Neural crest cell (in vitro differentiated cells): ENCODE results near the gene RPS27L. TPM values are rescaled to one million over a fixed set of nuclear protein-coding genes. Genes with fewer than 3 reads are reported as not detected.
A peak's percentile ranks its signal among the peaks of the same experiment; 100 is the strongest.

Source experiments
- DNase-seq: peaks from one replicate; pipeline ENCODE4 v3.0.0; 2021; ENCODE audit warnings: low read depth, mixed read lengths, low spot score
- H3K27ac Mint-ChIP-seq: one replicate; pipeline ENCODE4 v1.8.0; 2021; ENCODE audit warnings: mild to moderate bottlenecking, mixed read lengths; ENCODE audit not compliant: unreplicated experiment
- H3K27me3 Mint-ChIP-seq: 2 replicates; pipeline ENCODE4 v1.8.0; 2021; ENCODE audit warnings: low read depth, mild to moderate bottlenecking, mixed read lengths
- H3K36me3 Mint-ChIP-seq: 2 replicates; pipeline ENCODE4 v1.8.0; 2021; ENCODE audit warnings: low read depth, mild to moderate bottlenecking, mixed read lengths
- H3K4me1 Mint-ChIP-seq: 2 replicates; pipeline ENCODE4 v1.8.0; 2021; ENCODE audit warnings: mixed read lengths
- H3K4me3 Mint-ChIP-seq: one replicate; pipeline ENCODE4 v1.8.0; 2021; ENCODE audit warnings: mild to moderate bottlenecking, mixed read lengths
- H3K9me3 Mint-ChIP-seq: 2 replicates; pipeline ENCODE4 v1.8.0; 2021; ENCODE audit warnings: mixed read lengths
- CTCF ChIP-seq: fragments of 200-600 bp; sonication (generic); conservative IDR thresholded peaks from 2 replicates; pipeline ENCODE4 v1.5.0; 2021; ENCODE audit warnings: antibody characterized with exemption, mild to moderate bottlenecking
- total RNA-seq: library from RNA; stranded (reverse); gene quantifications from 2 replicates; pipeline ENCODE4 v1.2.1, GENCODE V29; 2021

The RPS27L gene
- total RNA-seq, 1 donor from 2014 or later: 86.6 TPM

GRCh38 chr15:63181648-63182047, 24.4 kb upstream of the RPS27L start:
- Mint-ChIP-seq H3K4me3 (no peak overlapping the region), H3K36me3 (no peaks in the 10 kb centered on the region), H3K4me1 (peaks cover 11% of the 10 kb centered on the region), H3K27me3 (no peaks in the 10 kb centered on the region), H3K27ac (no peak overlapping the region), H3K9me3 (no peaks in the 10 kb centered on the region)
- no peak for DNase-seq
- no peak for TF ChIP-seq CTCF

GRCh38 chr15:63180746-63181145, 23.5 kb upstream of the RPS27L start:
- peaks cover 6% of the 10 kb centered on the region for H3K4me1 Mint-ChIP-seq
- H3K36me3 Mint-ChIP-seq: no peaks in the 10 kb centered on the region
- no peak for TF ChIP-seq CTCF
- H3K9me3 Mint-ChIP-seq: no peaks in the 10 kb centered on the region
- DNase-seq: no peak
- no peak overlapping the region for H3K27ac Mint-ChIP-seq
- no peak overlapping the region for H3K4me3 Mint-ChIP-seq
- no peaks in the 10 kb centered on the region for H3K27me3 Mint-ChIP-seq

DNA sequence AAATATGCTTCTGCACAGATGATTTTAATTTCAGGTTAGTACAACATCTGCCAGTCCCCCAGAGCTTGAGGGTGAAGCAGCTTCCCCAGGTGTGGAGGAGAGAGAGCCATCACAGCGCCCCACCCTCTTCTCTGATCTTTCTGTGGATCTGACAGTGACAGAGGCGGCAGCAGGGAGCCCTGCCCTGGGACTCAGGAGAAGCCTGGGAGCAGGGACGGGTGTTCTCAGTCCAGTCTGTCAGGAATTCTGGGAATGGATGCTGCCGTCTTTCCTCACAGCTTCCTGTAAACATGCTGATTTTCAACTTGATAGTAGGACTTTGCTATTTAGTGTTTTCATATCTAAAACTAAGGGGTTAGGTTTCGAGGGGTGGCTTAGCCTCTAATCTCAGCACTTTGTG, 20.8 kb upstream of the RPS27L start:
- H3K4me3 Mint-ChIP-seq: no peak overlapping the region
- no peaks in the 10 kb centered on the region for H3K9me3 Mint-ChIP-seq
- no peak for DNase-seq
- TF ChIP-seq CTCF: no peak
- H3K27ac Mint-ChIP-seq: no peak overlapping the region
- peaks cover 5% of the 10 kb centered on the region for H3K4me1 Mint-ChIP-seq
- no peaks in the 10 kb centered on the region for H3K27me3 Mint-ChIP-seq
- H3K36me3 Mint-ChIP-seq: no peaks in the 10 kb centered on the region

DNA sequence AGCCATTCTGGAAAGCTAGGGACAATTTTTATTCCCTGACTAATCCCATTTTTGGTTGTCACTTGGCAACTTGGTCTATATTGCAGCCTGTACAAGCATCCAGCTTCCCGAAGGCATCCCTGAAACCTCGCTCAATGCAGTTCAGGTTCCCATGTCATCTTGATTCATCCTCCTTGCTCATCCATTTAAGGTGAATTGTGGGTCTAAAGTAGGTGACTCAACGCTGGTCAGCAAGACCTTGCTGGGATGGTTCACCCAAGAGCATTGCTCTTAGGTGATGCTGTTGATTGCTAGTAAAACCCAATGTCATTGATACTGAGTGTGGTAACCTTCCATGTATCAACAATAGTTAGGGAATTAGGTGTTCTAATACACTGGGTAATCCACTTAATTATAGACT, 19.0 kb upstream of the RPS27L start:
- Mint-ChIP-seq H3K4me3 (no peak overlapping the region), H3K27ac (no peak overlapping the region), H3K27me3 (no peaks in the 10 kb centered on the region), H3K9me3 (no peaks in the 10 kb centered on the region), H3K4me1 (peaks cover 12% of the 10 kb centered on the region), H3K36me3 (no peaks in the 10 kb centered on the region)
- DNase-seq: no peak
- no peak for TF ChIP-seq CTCF

DNA sequence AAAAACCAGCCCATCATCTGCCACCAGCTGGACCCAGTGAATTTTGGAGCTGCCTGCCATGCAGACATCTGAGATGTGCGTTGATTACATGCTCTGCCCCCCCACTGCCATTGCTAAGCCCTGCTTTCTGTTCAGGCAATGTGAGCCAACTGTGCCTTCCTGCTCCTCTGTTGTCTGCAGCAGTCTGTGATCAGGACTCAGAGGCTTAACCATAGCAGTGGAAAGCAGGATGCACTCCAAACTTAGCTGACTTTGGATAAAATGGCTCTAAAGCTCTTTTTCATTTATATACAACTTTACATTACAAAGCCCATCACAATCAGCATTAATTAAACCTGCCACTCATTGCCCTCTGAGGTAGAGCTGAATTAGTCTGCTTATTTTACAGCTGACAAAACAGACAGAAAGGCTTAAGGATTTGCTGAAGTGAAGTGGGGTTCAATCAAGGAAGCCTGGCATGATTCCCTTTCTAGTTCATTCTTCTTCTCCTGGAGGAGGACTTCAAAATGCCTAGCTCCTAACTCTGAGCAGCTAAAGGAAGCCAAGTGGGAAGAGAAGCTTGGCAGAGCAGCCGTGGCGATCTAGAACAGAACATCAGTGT, 15.7 kb upstream of the RPS27L start:
- H3K4me1 Mint-ChIP-seq: peaks cover 12% of the 10 kb centered on the region
- peak overlapping the region; percentile 88 for H3K27ac Mint-ChIP-seq
- no peak overlapping the region for H3K4me3 Mint-ChIP-seq
- no peak for DNase-seq
- no peaks in the 10 kb centered on the region for H3K9me3 Mint-ChIP-seq
- H3K27me3 Mint-ChIP-seq: no peaks in the 10 kb centered on the region
- no peaks in the 10 kb centered on the region for H3K36me3 Mint-ChIP-seq
- TF ChIP-seq CTCF: no peak
